Glutamatergic neuron (in vitro differentiated cells): ENCODE data around the gene FAM111A. TPM values are rescaled to one million over a fixed set of nuclear protein-coding genes. Genes with fewer than 3 reads are reported as not detected.

Source experiments
- DNase-seq: peaks from one replicate; pipeline ENCODE4 v3.0.0; 2022
- H3K27ac Mint-ChIP-seq: one replicate; pipeline ENCODE4 v1.8.0; 2020; ENCODE audit warnings: mild to moderate bottlenecking, mixed read lengths, inconsistent platforms; ENCODE audit not compliant: unreplicated experiment
- H3K27me3 Mint-ChIP-seq: one replicate; pipeline ENCODE4 v1.8.0; 2020; ENCODE audit warnings: mild to moderate bottlenecking, moderate library complexity, mixed read lengths, inconsistent platforms; ENCODE audit not compliant: unreplicated experiment
- H3K36me3 Mint-ChIP-seq: one replicate; pipeline ENCODE4 v1.8.0; 2020; ENCODE audit warnings: mild to moderate bottlenecking, mixed read lengths, inconsistent platforms; ENCODE audit not compliant: unreplicated experiment
- H3K4me1 Mint-ChIP-seq: one replicate; pipeline ENCODE4 v1.8.0; 2020; ENCODE audit warnings: mild to moderate bottlenecking, low read depth, mixed read lengths, inconsistent platforms; ENCODE audit not compliant: unreplicated experiment
- H3K4me3 Mint-ChIP-seq: one replicate; pipeline ENCODE4 v1.8.0; 2020; ENCODE audit warnings: mild to moderate bottlenecking, mixed read lengths, inconsistent platforms; ENCODE audit not compliant: unreplicated experiment
- H3K9me3 Mint-ChIP-seq: one replicate; pipeline ENCODE4 v1.8.0; 2020; ENCODE audit warnings: mild to moderate bottlenecking, moderate library complexity, mixed read lengths, inconsistent platforms; ENCODE audit not compliant: unreplicated experiment
- CTCF ChIP-seq: fragments of 200-600 bp; sonication (generic); IDR thresholded peaks from one replicate; pipeline ENCODE4 v1.5.0; 2021; ENCODE audit not compliant: partially characterized antibody, unreplicated experiment
- total RNA-seq: library from RNA; stranded (reverse); fragmentation: NEBNext Ultra II Directional; extraction: Animal tissue kit (Norgen Biotek cat#: 25700); gene quantifications from one replicate; pipeline ENCODE4 v1.2.1, GENCODE V29; 2021; ENCODE audit not compliant: unreplicated experiment

The FAM111A gene
- total RNA-seq, 1 donor from 2014 or later, result 3.1 TPM

- no peak for TF ChIP-seq CTCF
- Mint-ChIP-seq H3K36me3 (no peaks in the 10 kb centered on the region), H3K4me1 (peaks cover 3% of the 10 kb centered on the region), H3K9me3 (no peaks in the 10 kb centered on the region), H3K4me3 (no peak overlapping the region), H3K27ac (no peak overlapping the region), H3K27me3 (peaks cover 3% of the 10 kb centered on the region)
- no peak for DNase-seq
These were observed 42.2 kb downstream of the FAM111A start for GRCh38 chr11:59184691-59185339.

- Mint-ChIP-seq H3K36me3 (no peaks in the 10 kb centered on the region), H3K27ac (no peak overlapping the region), H3K4me1 (peaks cover 3% of the 10 kb centered on the region), H3K9me3 (no peaks in the 10 kb centered on the region), H3K27me3 (peaks cover 3% of the 10 kb centered on the region), H3K4me3 (no peak overlapping the region)
- DNase-seq, result no peak
- no peak for TF ChIP-seq CTCF
These were observed 42.8 kb downstream of the FAM111A start for GRCh38 chr11:59185386-59185945.

DNA sequence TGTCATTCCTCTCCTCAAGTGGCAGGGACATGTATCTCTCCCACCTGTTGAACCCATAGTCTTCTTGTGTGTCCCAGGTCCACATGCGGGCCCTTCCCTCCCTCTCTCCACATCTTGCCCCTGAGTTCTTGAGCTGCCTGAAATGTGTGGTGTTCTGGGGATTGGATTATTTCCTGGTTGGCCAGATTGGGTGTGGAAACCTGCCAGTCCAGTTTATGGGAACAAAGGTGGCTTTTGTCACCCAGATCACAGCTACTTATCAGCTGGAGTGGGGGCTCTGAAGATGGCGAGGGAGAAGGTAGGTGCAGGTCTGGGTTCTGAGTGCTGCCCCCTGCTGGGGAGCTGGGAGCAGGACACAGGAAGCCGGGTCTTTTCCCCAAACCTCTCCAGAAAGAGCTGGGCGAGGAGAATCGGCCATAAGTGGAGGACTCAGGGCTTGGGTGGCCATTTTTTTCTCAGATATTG is 43.5 kb downstream of the FAM111A start:
- no peak overlapping the region for H3K4me3 Mint-ChIP-seq
- no peaks in the 10 kb centered on the region for H3K36me3 Mint-ChIP-seq
- no peaks in the 10 kb centered on the region for H3K9me3 Mint-ChIP-seq
- no peak overlapping the region for H3K27ac Mint-ChIP-seq
- H3K4me1 Mint-ChIP-seq, result peaks cover 3% of the 10 kb centered on the region
- peak; percentile 36 for DNase-seq
- peak; percentile 60 for TF ChIP-seq CTCF
- peaks cover 3% of the 10 kb centered on the region for H3K27me3 Mint-ChIP-seq

DNA sequence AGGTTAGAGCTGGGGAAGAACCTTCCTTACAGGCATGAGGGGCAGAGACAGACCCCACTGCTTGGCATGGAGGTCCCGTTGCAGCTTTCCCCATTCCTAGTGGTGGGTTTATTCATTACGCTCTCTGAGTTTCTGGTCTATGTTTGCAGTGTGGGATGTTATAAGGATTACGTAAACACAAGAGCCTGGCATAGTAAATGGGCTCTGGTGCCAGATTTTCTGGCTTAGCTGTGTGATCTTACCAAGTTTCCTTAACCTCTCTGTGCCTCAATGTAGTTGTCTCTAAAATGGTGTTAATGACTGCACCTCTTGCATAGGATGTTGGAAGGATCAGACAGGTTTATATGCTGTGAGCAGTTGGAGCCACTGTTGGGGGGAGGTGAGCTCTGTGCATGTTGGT is 44.4 kb downstream of the FAM111A start:
- Mint-ChIP-seq H3K4me3 (no peak overlapping the region), H3K27me3 (peaks cover 3% of the 10 kb centered on the region), H3K9me3 (no peaks in the 10 kb centered on the region), H3K27ac (no peak overlapping the region), H3K36me3 (no peaks in the 10 kb centered on the region), H3K4me1 (peaks cover 3% of the 10 kb centered on the region)
- no peak for TF ChIP-seq CTCF
- DNase-seq, result no peak

DNA sequence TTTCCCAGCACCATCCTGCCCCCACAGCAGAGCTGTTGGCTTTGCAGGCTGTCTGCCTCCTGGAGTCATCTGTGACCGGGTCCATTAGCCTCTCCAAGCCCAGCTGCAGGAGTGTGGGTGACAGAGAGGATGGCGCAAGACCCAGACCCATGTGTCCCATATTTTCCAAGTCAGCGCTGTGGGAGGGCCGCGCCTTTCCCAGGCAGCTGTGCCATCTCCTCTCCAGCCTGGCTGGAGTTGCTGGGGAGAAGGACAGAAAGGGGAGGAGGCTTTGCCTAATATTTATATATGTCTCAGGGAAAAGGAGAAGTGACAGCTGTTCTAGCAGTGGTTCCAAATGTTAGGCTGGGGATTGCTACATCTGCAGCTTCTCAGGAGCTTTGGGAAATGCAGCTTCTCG is 44.9 kb downstream of the FAM111A start:
- Mint-ChIP-seq H3K27me3 (peaks cover 3% of the 10 kb centered on the region), H3K4me3 (no peak overlapping the region), H3K36me3 (no peaks in the 10 kb centered on the region), H3K9me3 (no peaks in the 10 kb centered on the region), H3K27ac (no peak overlapping the region), H3K4me1 (peaks cover 3% of the 10 kb centered on the region)
- DNase-seq, result no peak
- TF ChIP-seq CTCF, result no peak
